Lung (tissue), 12 donors: Measurements from ENCODE around the gene NADK2. TPM values are rescaled to one million over a fixed set of nuclear protein-coding genes. Genes with fewer than 3 reads are reported as not detected.
"Not testable (repeated sequence)": the region's sequence is repeated elsewhere in the genome, so short reads cannot be mapped to it uniquely, and the experiment has no call there.

ENCODE experiments used
- ATAC-seq: fragments of 200-7000 bp; cut with Tn5 transposase; one replicate; pipeline ENCODE4 v1.9.1; 2020; ENCODE audit warnings: moderate number of reproducible peaks; ENCODE audit not compliant: insufficient read depth, low FRiP score
- DNase-seq, 3 donors: peaks; one replicate each; pipeline ENCODE4 v3.0.0-alpha.2; 2013 to 2017
- H3K27ac ChIP-seq, 2 donors: one replicate each; pipeline ENCODE4 v1.5.1; 2013; ENCODE audit warnings: mild to moderate bottlenecking in 2 of 2, moderate library complexity in 2 of 2, control low read depth in 1 of 2, inconsistent platforms in 1 of 2, low read depth in 1 of 2, low read length in 1 of 2
- H3K27me3 ChIP-seq, 3 donors: one replicate each; pipeline ENCODE4 v1.5.1; 2013; ENCODE audit warnings: low read length in 2 of 3; ENCODE audit not compliant: control insufficient read depth in 3 of 3, insufficient read depth in 3 of 3
- H3K36me3 ChIP-seq, 4 donors: one replicate each; pipeline ENCODE4 v1.5.1; 2013; ENCODE audit warnings: low read length in 4 of 4, mild to moderate bottlenecking in 1 of 4, moderate library complexity in 1 of 4; ENCODE audit not compliant: control insufficient read depth in 4 of 4, insufficient read depth in 4 of 4
- H3K4me1 ChIP-seq, 5 donors: one replicate each; pipeline ENCODE4 v1.5.1; 2013; ENCODE audit warnings: low read length in 5 of 5, mild to moderate bottlenecking in 2 of 5, moderate library complexity in 1 of 5; ENCODE audit not compliant: control insufficient read depth in 5 of 5, insufficient read depth in 5 of 5
- H3K4me3 ChIP-seq: one replicate; pipeline ENCODE4 v1.5.1; 2013; ENCODE audit warnings: mild to moderate bottlenecking, control low read depth, moderate library complexity
- H3K9ac ChIP-seq, 2 donors: one replicate each; pipeline ENCODE4 v1.5.1; 2013; ENCODE audit warnings: low read length in 2 of 2, control low read depth in 1 of 2; ENCODE audit not compliant: insufficient read depth in 1 of 2
- H3K9me3 ChIP-seq, 4 donors: one replicate each; pipeline ENCODE4 v1.5.1; 2013; ENCODE audit warnings: low read length in 3 of 4, mild to moderate bottlenecking in 1 of 4, moderate library complexity in 1 of 4; ENCODE audit not compliant: control insufficient read depth in 4 of 4, insufficient read depth in 3 of 4
- CTCF ChIP-seq: IDR thresholded peaks from 2 replicates; pipeline ENCODE4 v1.5.1; 2012; ENCODE audit warnings: mild to moderate bottlenecking; ENCODE audit errors: control extremely low read depth, extremely low read depth
- WGBS, 2 donors: extraction: QIAGEN DNeasy Blood & Tissue Kit; methylation state at CpG; one replicate each; pipeline ENCODE4 v1.1.7; 2013; 5-methylcytosine and 5-hydroxymethylcytosine counted together
- polyA plus RNA-seq, 2 donors: library from polyadenylated mRNA; stranded (reverse); fragments of 200-250 nt; gene quantifications; one replicate each; pipeline ENCODE4 v1.2.1, GENCODE V29; 2013
- total RNA-seq, 2 donors: library from RNA; depleted of rRNA in 1 of 2; stranded (reverse); fragments of >200 nt in 1 of 2; gene quantifications; one replicate each; pipeline ENCODE4 v1.2.1, GENCODE V29; 2014 to 2021
- donor health status: control.
- donor health status: control.
- donor health status: Bipolar disorder and iron deficiency.
- donor health status: healthy.
- donor health status: DM: yes; HTN: yes; CAD: no.

NADK2 gene
- total and polyA plus RNA-seq, 4 donors, result 8.4 to 37.9 (median 16.2) TPM

DNA sequence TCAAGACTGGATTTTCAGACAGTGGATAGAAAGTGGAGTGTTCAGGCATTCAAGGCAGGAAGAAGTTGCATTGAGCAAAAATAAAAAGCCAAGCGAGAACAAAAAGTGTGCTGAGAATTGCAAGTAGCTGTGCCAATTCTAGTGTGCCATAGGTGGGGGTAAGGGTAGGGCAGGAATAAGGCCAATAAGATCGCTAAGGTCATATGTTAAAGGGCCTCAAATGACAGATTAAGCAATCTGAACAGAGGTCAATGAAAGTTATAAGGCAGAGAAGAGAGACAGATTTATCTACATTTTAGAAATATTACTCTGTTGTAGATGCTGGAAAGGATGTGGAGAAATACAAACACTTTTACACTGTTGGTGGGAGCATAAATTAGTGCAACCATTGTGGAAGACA, 36.4 kb downstream of the NADK2 start:
- no peak for ATAC-seq

GRCh38 chr5:36202521-36202961, 39.2 kb downstream of the NADK2 start:
- Histone ChIP-seq H3K36me3 (peaks cover 5 to 25% (median 9%) of the 10 kb centered on the region in 4 donors), H3K9ac (no peak overlapping the region), H3K9me3 (no peaks in the 10 kb centered on the region), H3K4me1 (peaks cover 0 to 10% (median 0%) of the 10 kb centered on the region in 5 donors), H3K27ac (peak overlapping the region in 1 of 2 donors; percentile 33), H3K4me3 (no peak overlapping the region), H3K27me3 (no peaks in the 10 kb centered on the region)
- DNase-seq (peak in 1 of 3 donors; percentile 16), ATAC-seq (no peak)
- WGBS, 2 donors, result 56 to 58% methylated on average over 3 of the region's 3 CpGs
- no peak for TF ChIP-seq CTCF

More for the DNA sequence above, 36.4 kb downstream of the NADK2 start:
- H3K27ac ChIP-seq, result no peak overlapping the region
- 95 to 96% methylated on average over 2 of the region's 2 CpGs for WGBS, 2 donors
- H3K9me3 ChIP-seq, result no peaks in the 10 kb centered on the region
- no peak for DNase-seq
- H3K36me3 ChIP-seq, result peaks cover 5 to 21% (median 7%) of the 10 kb centered on the region in 4 donors
- no peaks in the 10 kb centered on the region for H3K27me3 ChIP-seq
- H3K4me3 ChIP-seq, result no peak overlapping the region
- no peak overlapping the region for H3K9ac ChIP-seq
- peaks cover 0 to 10% (median 0%) of the 10 kb centered on the region in 5 donors for H3K4me1 ChIP-seq
- TF ChIP-seq CTCF, result no peak

DNA sequence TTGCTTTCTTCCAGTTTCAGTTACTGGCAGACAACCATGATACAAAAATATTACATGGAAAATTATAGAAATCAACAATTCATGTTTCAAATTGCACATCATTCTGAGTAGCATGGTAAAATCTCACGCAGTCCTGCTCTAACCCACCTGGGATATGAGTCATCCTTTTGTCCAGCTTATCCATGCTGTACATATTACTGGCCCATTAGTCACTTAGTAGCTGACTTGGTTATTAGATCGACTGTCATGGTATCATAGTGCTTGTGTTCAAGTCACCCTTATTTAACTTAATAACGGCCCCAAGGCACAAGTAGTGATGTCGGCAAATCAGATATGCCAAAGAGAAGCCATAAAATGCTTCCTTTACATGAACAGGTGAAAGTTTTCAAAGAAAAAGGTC, 41.2 kb downstream of the NADK2 start:
- no peak for ATAC-seq
- Histone ChIP-seq H3K27me3 (no peaks in the 10 kb centered on the region), H3K27ac (no peak overlapping the region), H3K9ac (no peak overlapping the region), H3K4me3 (no peak overlapping the region), H3K36me3 (peaks cover 4 to 32% (median 17%) of the 10 kb centered on the region in 4 donors), H3K9me3 (no peaks in the 10 kb centered on the region), H3K4me1 (peaks cover 0 to 10% (median 0%) of the 10 kb centered on the region in 5 donors)
- no peak for DNase-seq
- WGBS, 2 donors, result 95 to 96% methylated on average over 4 of the region's 4 CpGs
- no peak for TF ChIP-seq CTCF

- no peak for DNase-seq
- TF ChIP-seq CTCF, result no peak
- Histone ChIP-seq H3K36me3 (peaks cover 4 to 33% (median 14%) of the 10 kb centered on the region in 4 donors), H3K9ac (no peak overlapping the region), H3K27ac (no peak overlapping the region), H3K27me3 (no peaks in the 10 kb centered on the region), H3K4me1 (peaks cover 0 to 10% (median 0%) of the 10 kb centered on the region in 5 donors), H3K9me3 (no peaks in the 10 kb centered on the region), H3K4me3 (no peak overlapping the region)
- no peak for ATAC-seq
- 67 to 77% methylated on average over 2 of the region's 2 CpGs for WGBS, 2 donors
Observed at GRCh38 chr5:36199620-36200019, 42.1 kb downstream of the NADK2 start.

- H3K9ac ChIP-seq, ATAC-seq, H3K9me3 ChIP-seq, H3K27ac ChIP-seq, H3K4me1 ChIP-seq, H3K27me3 ChIP-seq, DNase-seq, H3K4me3 ChIP-seq: not testable (repeated sequence)
- WGBS, 2 donors, result 79 to 89% methylated on average over 2 to 3 of the region's 3 CpGs
- H3K36me3 ChIP-seq, result peaks cover 4 to 34% (median 13%) of the 10 kb centered on the region in 4 donors
Observed at GRCh38 chr5:36198783-36199182, 42.9 kb downstream of the NADK2 start.
